Measurements from ENCODE around the gene GNAQ. TPM values are rescaled to one million over a fixed set of nuclear protein-coding genes. Genes with fewer than 3 reads are reported as not detected.

The GNAQ gene
- total RNA-seq, 1 donor from 2014 or later: 21.3 TPM

GRCh38 chr9:77906991-77907390 is 124.6 kb downstream of the GNAQ start:
- Histone ChIP-seq H3K4me3 (ENCODE audit: low read depth, low read length) (no peak overlapping the region), H3K27me3 (ENCODE audit: control insufficient read depth, insufficient read depth, low read length) (no peaks in the 10 kb centered on the region), H3K36me3 (ENCODE audit: control insufficient read depth, insufficient read depth, low read length) (no peaks in the 10 kb centered on the region)
- TF ChIP-seq, protein P1, sequence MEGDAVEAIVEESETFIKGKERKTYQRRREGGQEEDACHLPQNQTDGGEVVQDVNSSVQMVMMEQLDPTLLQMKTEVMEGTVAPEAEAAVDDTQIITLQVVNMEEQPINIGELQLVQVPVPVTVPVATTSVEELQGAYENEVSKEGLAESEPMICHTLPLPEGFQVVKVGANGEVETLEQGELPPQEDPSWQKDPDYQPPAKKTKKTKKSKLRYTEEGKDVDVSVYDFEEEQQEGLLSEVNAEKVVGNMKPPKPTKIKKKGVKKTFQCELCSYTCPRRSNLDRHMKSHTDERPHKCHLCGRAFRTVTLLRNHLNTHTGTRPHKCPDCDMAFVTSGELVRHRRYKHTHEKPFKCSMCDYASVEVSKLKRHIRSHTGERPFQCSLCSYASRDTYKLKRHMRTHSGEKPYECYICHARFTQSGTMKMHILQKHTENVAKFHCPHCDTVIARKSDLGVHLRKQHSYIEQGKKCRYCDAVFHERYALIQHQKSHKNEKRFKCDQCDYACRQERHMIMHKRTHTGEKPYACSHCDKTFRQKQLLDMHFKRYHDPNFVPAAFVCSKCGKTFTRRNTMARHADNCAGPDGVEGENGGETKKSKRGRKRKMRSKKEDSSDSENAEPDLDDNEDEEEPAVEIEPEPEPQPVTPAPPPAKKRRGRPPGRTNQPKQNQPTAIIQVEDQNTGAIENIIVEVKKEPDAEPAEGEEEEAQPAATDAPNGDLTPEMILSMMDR (IDR thresholded peaks at IDR 0.05; ENCODE audit: insufficient read depth, low read length, severe bottlenecking): no peak
- FAIRE-seq (no peak), DNase-seq (ENCODE audit: low read depth) (no peak)

DNA sequence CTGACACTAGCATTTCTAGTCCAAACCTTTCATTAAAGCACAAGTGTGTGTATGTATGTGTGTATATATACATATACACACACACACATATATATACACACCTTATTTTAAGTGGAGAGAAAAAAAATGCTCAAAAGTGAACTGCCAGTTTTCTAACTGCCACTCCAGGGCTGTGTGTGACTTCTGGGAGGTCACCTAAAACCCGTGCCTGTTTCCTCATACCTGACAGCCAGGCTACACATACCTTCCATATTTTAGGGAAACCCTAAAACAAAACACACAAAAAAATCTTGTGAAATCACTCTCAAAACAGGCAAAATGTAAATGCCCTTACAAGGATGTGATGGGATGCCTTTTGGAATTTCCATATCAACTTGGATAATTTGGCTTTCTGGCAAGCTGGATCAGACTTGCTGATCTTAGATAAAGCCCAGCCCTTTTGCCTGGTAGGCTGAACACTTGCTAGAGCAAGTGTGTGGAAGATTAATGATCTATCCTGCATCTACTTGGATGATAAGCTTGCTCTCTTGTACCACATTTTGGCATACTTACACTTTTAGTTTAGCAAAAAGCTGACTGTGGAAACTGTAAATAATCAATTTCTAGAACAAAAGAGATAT is 127.8 kb downstream of the GNAQ start:
- FAIRE-seq (no peak), DNase-seq (ENCODE audit: low read depth) (no peak)
- H3K27me3 ChIP-seq (ENCODE audit: control insufficient read depth, insufficient read depth, low read length): no peaks in the 10 kb centered on the region
- H3K4me3 ChIP-seq (ENCODE audit: low read depth, low read length): no peak overlapping the region
- TF ChIP-seq, protein P1 (IDR thresholded peaks at IDR 0.05; ENCODE audit: insufficient read depth, low read length, severe bottlenecking): no peak
- peaks cover 1% of the 10 kb centered on the region for H3K36me3 ChIP-seq (ENCODE audit: control insufficient read depth, insufficient read depth, low read length)

- DNase-seq (ENCODE audit: low read depth) (peak; percentile 7), FAIRE-seq (no peak)
- H3K36me3 ChIP-seq (ENCODE audit: control insufficient read depth, insufficient read depth, low read length): peaks cover 1% of the 10 kb centered on the region
- H3K27me3 ChIP-seq (ENCODE audit: control insufficient read depth, insufficient read depth, low read length): no peaks in the 10 kb centered on the region
- TF ChIP-seq, protein P1 (IDR thresholded peaks at IDR 0.05; ENCODE audit: insufficient read depth, low read length, severe bottlenecking): no peak
- no peak overlapping the region for H3K4me3 ChIP-seq (ENCODE audit: low read depth, low read length)
Measured at GRCh38 chr9:77901771-77902170, 129.8 kb downstream of the GNAQ start.

- FAIRE-seq (no peak), DNase-seq (ENCODE audit: low read depth) (no peak)
- Histone ChIP-seq H3K36me3 (ENCODE audit: control insufficient read depth, insufficient read depth, low read length) (peaks cover 1% of the 10 kb centered on the region), H3K4me3 (ENCODE audit: low read depth, low read length) (no peak overlapping the region), H3K27me3 (ENCODE audit: control insufficient read depth, insufficient read depth, low read length) (no peaks in the 10 kb centered on the region)
- TF ChIP-seq, protein P1 (IDR thresholded peaks at IDR 0.05; ENCODE audit: insufficient read depth, low read length, severe bottlenecking): no peak
Measured at GRCh38 chr9:77901018-77901417, 130.6 kb downstream of the GNAQ start.

GRCh38 chr9:77899679-77900354 is 131.8 kb downstream of the GNAQ start:
- Histone ChIP-seq H3K4me3 (ENCODE audit: low read depth, low read length) (no peak overlapping the region), H3K36me3 (ENCODE audit: control insufficient read depth, insufficient read depth, low read length) (peaks cover 1% of the 10 kb centered on the region), H3K27me3 (ENCODE audit: control insufficient read depth, insufficient read depth, low read length) (no peaks in the 10 kb centered on the region)
- FAIRE-seq (no peak), DNase-seq (ENCODE audit: low read depth) (peak; percentile 71)
- TF ChIP-seq, protein P1 (IDR thresholded peaks at IDR 0.05; ENCODE audit: insufficient read depth, low read length, severe bottlenecking): no peak

All from bronchial epithelial cell (primary cell).